Measurements from ENCODE around the gene SLC22A7. TPM values are rescaled to one million over a fixed set of nuclear protein-coding genes. Genes with fewer than 3 reads are reported as not detected.
"Not testable (repeated sequence)": the region's sequence is repeated elsewhere in the genome, so short reads cannot be mapped to it uniquely, and the experiment has no call there.

The SLC22A7 gene
- total and polyA plus RNA-seq, 4 donors = not detected

- no peak for TF ChIP-seq CTCF (IDR thresholded peaks at IDR 0.05; ENCODE audit: control extremely low read depth, extremely low read depth)
- Histone ChIP-seq H3K9ac (ENCODE audit: insufficient read depth in 1 of 2, low read length in 2 of 2) (no peak overlapping the region), H3K9me3 (ENCODE audit: control insufficient read depth in 4 of 4, insufficient read depth in 3 of 4, low read length in 3 of 4) (no peaks in the 10 kb centered on the region), H3K36me3 (ENCODE audit: control insufficient read depth in 4 of 4, insufficient read depth in 4 of 4, low read length in 4 of 4) (peaks cover 11 to 39% (median 17%) of the 10 kb centered on the region in 4 donors), H3K4me1 (ENCODE audit: control insufficient read depth in 5 of 5, insufficient read depth in 5 of 5, low read length in 5 of 5) (peaks cover 0 to 4% (median 0%) of the 10 kb centered on the region in 5 donors), H3K27ac (ENCODE audit: low read depth in 1 of 2, low read length in 1 of 2) (no peak overlapping the region), H3K4me3 (no peak overlapping the region), H3K27me3 (ENCODE audit: control insufficient read depth in 3 of 3, insufficient read depth in 3 of 3, low read length in 2 of 3) (no peaks in the 10 kb centered on the region)
- 69 to 84% methylated on average over 3 of the region's 3 CpGs for WGBS, 2 donors
- DNase-seq (no peak), ATAC-seq (ENCODE audit: insufficient read depth, low FRiP score) (no peak)
These were observed 38.3 kb downstream of the SLC22A7 start for GRCh38 chr6:43336382-43336781.

- DNase-seq (no peak), ATAC-seq (ENCODE audit: insufficient read depth, low FRiP score) (no peak)
- Histone ChIP-seq H3K9ac (ENCODE audit: insufficient read depth in 1 of 2, low read length in 2 of 2) (no peak overlapping the region), H3K36me3 (ENCODE audit: control insufficient read depth in 4 of 4, insufficient read depth in 4 of 4, low read length in 4 of 4) (peaks cover 22 to 48% (median 25%) of the 10 kb centered on the region in 4 donors), H3K27ac (ENCODE audit: low read depth in 1 of 2, low read length in 1 of 2) (no peak overlapping the region), H3K9me3 (ENCODE audit: control insufficient read depth in 4 of 4, insufficient read depth in 3 of 4, low read length in 3 of 4) (no peaks in the 10 kb centered on the region), H3K27me3 (ENCODE audit: control insufficient read depth in 3 of 3, insufficient read depth in 3 of 3, low read length in 2 of 3) (no peaks in the 10 kb centered on the region), H3K4me1 (ENCODE audit: control insufficient read depth in 5 of 5, insufficient read depth in 5 of 5, low read length in 5 of 5) (peaks cover 0 to 4% (median 0%) of the 10 kb centered on the region in 5 donors), H3K4me3 (no peak overlapping the region)
- TF ChIP-seq CTCF (IDR thresholded peaks at IDR 0.05; ENCODE audit: control extremely low read depth, extremely low read depth) = no peak
These were observed 40.2 kb downstream of the SLC22A7 start for GRCh38 chr6:43338243-43338642.

GRCh38 chr6:43339168-43339567 lies 41.1 kb downstream of the SLC22A7 start:
- WGBS, 2 donors = 94 to 100% methylated on average over 4 of the region's 4 CpGs
- Histone ChIP-seq H3K27ac (ENCODE audit: low read depth in 1 of 2, low read length in 1 of 2) (no peak overlapping the region), H3K4me3 (no peak overlapping the region), H3K9me3 (ENCODE audit: control insufficient read depth in 4 of 4, insufficient read depth in 3 of 4, low read length in 3 of 4) (no peaks in the 10 kb centered on the region), H3K27me3 (ENCODE audit: control insufficient read depth in 3 of 3, insufficient read depth in 3 of 3, low read length in 2 of 3) (no peaks in the 10 kb centered on the region), H3K4me1 (ENCODE audit: control insufficient read depth in 5 of 5, insufficient read depth in 5 of 5, low read length in 5 of 5) (peaks cover 0 to 4% (median 0%) of the 10 kb centered on the region in 5 donors), H3K36me3 (ENCODE audit: control insufficient read depth in 4 of 4, insufficient read depth in 4 of 4, low read length in 4 of 4) (peaks cover 23 to 52% (median 27%) of the 10 kb centered on the region in 4 donors), H3K9ac (ENCODE audit: insufficient read depth in 1 of 2, low read length in 2 of 2) (no peak overlapping the region)
- TF ChIP-seq CTCF (IDR thresholded peaks at IDR 0.05; ENCODE audit: control extremely low read depth, extremely low read depth) = no peak
- DNase-seq (no peak), ATAC-seq (ENCODE audit: insufficient read depth, low FRiP score) (no peak)

GRCh38 chr6:43346243-43346642 lies 48.2 kb downstream of the SLC22A7 start:
- WGBS, 2 donors = 88 to 97% methylated on average over 11 of the region's 11 CpGs
- ATAC-seq (ENCODE audit: insufficient read depth, low FRiP score); H3K4me1 ChIP-seq (ENCODE audit: control insufficient read depth in 5 of 5, insufficient read depth in 5 of 5, low read length in 5 of 5); DNase-seq; H3K4me3 ChIP-seq; H3K27ac ChIP-seq (ENCODE audit: low read depth in 1 of 2, low read length in 1 of 2); H3K9ac ChIP-seq (ENCODE audit: insufficient read depth in 1 of 2, low read length in 2 of 2); H3K9me3 ChIP-seq (ENCODE audit: control insufficient read depth in 4 of 4, insufficient read depth in 3 of 4, low read length in 3 of 4); H3K27me3 ChIP-seq (ENCODE audit: control insufficient read depth in 3 of 3, insufficient read depth in 3 of 3, low read length in 2 of 3): not testable (repeated sequence)
- H3K36me3 ChIP-seq (ENCODE audit: control insufficient read depth in 4 of 4, insufficient read depth in 4 of 4, low read length in 4 of 4) = peaks cover 11 to 40% (median 25%) of the 10 kb centered on the region in 4 donors

Data from lung (tissue), 12 donors.